Gastroesophageal sphincter (tissue), 3 donors: ENCODE results near the gene ENTHD1.

Source experiments
- EP300 ChIP-seq: sonication (generic); formaldehyde crosslinking; IDR thresholded peaks from one replicate; pipeline ENCODE4 v1.6.1; 2017; ENCODE audit warnings: antibody characterized with exemption, mild to moderate bottlenecking
- POLR2A ChIP-seq, 2 donors: fragments of 450-650 bp; IDR thresholded peaks; one replicate each; pipeline ENCODE4 v1.6.1; 2017; ENCODE audit warnings: antibody characterized with exemption in 2 of 2, mild to moderate bottlenecking in 2 of 2, moderate library complexity in 1 of 2
- POLR2AphosphoS5 ChIP-seq: sonication (generic); formaldehyde crosslinking; IDR thresholded peaks from one replicate; pipeline ENCODE4 v1.6.1; 2017; ENCODE audit warnings: antibody characterized with exemption
- TF ChIP-seq, protein P1 (sequence below), 4 experiments: fragments of 200-600 bp in 2 of 4; fragments of 450-650 bp in 2 of 4; sonication (generic) in 1 of 4; IDR thresholded peaks; one replicate each; pipeline ENCODE4 v1.5.1; 2017 to 2019; ENCODE audit warnings: antibody characterized with exemption in 4 of 4, mild to moderate bottlenecking in 2 of 4, moderate library complexity in 2 of 4

DNA sequence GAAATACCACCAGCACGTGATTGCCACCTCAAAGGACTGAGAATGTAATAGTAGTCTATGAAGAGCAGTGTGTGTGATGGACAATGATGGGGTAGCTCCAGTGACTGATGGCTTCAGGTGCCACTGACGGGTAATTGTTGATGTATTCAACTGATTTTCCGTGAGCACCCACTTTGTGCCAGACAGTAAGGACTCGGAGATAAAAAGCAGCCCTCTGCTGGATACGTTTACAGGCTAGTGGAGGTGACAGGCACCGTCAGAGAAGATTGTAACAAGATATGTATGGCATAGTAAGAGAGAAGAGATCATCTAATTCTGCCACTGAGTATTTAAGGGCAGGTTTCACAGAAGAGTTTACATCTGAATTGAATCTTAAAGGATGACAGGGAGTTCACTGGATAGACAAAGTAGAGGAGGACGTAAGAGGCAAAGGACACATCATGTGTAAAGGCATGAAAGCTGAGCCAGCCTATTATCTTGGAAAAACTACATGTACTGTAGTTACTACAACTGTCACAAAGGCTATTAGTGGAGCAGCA lies 1.1 kb upstream of the ENTHD1 start:
- TF ChIP-seq, protein P1, sequence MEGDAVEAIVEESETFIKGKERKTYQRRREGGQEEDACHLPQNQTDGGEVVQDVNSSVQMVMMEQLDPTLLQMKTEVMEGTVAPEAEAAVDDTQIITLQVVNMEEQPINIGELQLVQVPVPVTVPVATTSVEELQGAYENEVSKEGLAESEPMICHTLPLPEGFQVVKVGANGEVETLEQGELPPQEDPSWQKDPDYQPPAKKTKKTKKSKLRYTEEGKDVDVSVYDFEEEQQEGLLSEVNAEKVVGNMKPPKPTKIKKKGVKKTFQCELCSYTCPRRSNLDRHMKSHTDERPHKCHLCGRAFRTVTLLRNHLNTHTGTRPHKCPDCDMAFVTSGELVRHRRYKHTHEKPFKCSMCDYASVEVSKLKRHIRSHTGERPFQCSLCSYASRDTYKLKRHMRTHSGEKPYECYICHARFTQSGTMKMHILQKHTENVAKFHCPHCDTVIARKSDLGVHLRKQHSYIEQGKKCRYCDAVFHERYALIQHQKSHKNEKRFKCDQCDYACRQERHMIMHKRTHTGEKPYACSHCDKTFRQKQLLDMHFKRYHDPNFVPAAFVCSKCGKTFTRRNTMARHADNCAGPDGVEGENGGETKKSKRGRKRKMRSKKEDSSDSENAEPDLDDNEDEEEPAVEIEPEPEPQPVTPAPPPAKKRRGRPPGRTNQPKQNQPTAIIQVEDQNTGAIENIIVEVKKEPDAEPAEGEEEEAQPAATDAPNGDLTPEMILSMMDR (IDR thresholded peaks at IDR 0.05) = no peak
- TF ChIP-seq POLR2A (IDR thresholded peaks at IDR 0.05) (no peak), POLR2AphosphoS5 (no peak), EP300 (no peak)
